Epithelial cell of proximal tubule (primary cell): Measurements from ENCODE around the gene KRTAP12-1. TPM values are rescaled to one million over a fixed set of nuclear protein-coding genes. Genes with fewer than 3 reads are reported as not detected.

Source experiments
- DNase-seq: peaks from one replicate; pipeline ENCODE4 v3.0.0-alpha.2; 2011; ENCODE audit warnings: low read depth
- H3K4me3 ChIP-seq: 2 replicates; pipeline ENCODE4 v1.5.1; 2011; ENCODE audit warnings: low read depth, mild to moderate bottlenecking, low read length
- total RNA-seq: library from RNA; depleted of rRNA; stranded (reverse); fragments of >200 nt; gene quantifications from 2 replicates; pipeline ENCODE4 v1.2.3, GENCODE V29; 2015
- TF ChIP-seq, protein P1 (sequence below): conservative IDR thresholded peaks from 2 replicates; pipeline ENCODE4 v1.5.1; 2012; ENCODE audit warnings: low read depth, mild to moderate bottlenecking, low read length

Gene KRTAP12-1
- total RNA-seq, 1 donor from 2014 or later, result not detected

DNA sequence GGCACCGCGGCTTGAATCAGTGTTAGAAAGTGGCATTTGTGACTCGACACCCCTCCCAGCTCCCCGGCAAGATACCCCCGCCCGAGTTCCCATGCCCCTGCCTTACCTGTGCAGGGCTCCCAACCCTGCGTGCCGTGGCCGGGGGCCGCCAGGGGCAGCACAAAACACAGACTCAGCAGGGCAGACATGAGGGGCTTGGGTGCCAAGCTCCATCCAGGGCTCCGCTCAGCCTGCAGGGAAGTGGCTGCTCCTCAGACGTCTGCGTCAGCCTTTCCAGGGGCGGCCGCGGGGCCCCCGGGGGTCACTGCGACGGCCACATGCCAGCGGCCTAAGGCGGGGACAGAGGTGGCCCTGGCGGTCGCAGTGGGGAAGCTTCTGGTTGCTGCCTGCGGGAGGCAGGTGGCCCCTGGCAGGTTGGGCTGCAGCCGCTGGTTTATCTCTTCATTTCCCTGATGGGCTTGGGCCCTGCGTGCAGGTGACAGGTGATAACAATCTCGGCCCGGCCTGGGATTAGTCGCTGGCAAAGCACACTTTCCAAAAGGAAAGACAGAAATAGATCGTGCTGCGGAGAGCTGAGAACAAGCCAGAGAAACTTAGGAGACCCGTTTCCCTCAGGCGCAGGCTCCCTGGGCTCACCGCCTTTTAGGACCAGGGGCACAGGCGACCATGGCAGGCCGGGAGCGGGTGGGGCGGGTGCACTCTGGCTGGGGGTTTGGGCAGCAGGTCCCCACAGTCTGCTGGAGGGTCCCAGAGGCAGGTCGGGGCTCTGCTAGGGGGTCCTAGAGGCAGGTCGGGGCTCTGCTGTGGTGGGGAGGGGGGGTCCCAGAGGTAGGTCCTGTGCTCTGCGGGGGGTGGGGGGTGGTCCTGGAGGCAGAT, 29.6 kb upstream of the KRTAP12-1 start, which contains the start of gene TSPEAR:
Gene TSPEAR, minus strand, starts transcription at position 246 of the 876 bp plus-strand sequence. Its CDS starts 58 bp downstream, at position 188.
- no peak within 1 kb of the TSS for H3K4me3 ChIP-seq
- TF ChIP-seq, protein P1, sequence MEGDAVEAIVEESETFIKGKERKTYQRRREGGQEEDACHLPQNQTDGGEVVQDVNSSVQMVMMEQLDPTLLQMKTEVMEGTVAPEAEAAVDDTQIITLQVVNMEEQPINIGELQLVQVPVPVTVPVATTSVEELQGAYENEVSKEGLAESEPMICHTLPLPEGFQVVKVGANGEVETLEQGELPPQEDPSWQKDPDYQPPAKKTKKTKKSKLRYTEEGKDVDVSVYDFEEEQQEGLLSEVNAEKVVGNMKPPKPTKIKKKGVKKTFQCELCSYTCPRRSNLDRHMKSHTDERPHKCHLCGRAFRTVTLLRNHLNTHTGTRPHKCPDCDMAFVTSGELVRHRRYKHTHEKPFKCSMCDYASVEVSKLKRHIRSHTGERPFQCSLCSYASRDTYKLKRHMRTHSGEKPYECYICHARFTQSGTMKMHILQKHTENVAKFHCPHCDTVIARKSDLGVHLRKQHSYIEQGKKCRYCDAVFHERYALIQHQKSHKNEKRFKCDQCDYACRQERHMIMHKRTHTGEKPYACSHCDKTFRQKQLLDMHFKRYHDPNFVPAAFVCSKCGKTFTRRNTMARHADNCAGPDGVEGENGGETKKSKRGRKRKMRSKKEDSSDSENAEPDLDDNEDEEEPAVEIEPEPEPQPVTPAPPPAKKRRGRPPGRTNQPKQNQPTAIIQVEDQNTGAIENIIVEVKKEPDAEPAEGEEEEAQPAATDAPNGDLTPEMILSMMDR, result no peak
- DNase-seq, result no peak

DNA sequence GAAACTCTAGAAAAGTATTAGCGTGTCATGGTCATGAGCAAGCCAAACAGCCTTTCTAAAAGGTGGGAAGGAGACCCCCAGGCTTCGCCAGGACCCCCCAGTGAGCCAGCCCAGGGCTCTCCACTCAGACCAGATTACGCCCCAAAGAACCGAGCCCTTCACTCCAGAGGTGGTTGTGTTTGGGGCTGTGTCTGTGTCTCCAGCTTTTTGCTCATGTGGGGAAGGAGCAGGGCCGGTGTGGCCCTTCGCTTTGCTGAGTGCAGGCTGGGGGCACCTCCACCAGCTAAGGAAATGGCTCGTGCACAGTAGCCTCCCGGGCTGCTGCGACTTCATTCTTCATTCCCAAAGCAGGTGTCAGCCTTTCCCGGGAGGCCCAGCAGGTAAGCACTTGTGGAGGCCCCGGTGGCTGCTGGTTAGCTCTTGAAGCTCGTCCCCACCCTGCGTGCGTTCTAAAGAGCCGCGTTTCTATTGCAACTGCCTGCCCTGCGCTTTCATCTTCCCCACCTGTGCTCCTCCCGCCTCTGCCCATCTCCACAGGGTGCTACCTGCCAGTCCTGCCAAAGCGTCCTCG, 28.9 kb upstream of the KRTAP12-1 start:
- no peak for DNase-seq
- H3K4me3 ChIP-seq, result no peak overlapping the region
- TF ChIP-seq, protein P1, result no peak

DNA sequence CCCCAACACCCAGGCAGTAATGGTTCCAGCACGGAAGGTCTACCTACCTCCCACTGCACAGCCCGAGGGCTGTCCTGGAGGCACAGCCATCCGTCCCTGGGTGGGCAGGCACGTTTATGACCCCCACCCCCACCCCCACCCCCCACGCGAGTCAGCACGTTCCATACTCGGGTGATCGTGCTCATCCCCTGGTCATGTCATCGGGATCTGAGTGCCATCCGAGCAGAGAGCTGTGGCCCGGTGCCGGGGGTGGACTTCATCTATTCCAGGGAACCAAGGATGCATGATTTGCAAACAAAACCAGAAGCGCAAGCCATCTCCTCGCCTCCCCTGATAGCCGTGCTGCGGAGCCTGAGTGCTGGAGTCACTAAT, 28.3 kb upstream of the KRTAP12-1 start:
- no peak for DNase-seq
- no peak overlapping the region for H3K4me3 ChIP-seq
- TF ChIP-seq, protein P1, result no peak

DNA sequence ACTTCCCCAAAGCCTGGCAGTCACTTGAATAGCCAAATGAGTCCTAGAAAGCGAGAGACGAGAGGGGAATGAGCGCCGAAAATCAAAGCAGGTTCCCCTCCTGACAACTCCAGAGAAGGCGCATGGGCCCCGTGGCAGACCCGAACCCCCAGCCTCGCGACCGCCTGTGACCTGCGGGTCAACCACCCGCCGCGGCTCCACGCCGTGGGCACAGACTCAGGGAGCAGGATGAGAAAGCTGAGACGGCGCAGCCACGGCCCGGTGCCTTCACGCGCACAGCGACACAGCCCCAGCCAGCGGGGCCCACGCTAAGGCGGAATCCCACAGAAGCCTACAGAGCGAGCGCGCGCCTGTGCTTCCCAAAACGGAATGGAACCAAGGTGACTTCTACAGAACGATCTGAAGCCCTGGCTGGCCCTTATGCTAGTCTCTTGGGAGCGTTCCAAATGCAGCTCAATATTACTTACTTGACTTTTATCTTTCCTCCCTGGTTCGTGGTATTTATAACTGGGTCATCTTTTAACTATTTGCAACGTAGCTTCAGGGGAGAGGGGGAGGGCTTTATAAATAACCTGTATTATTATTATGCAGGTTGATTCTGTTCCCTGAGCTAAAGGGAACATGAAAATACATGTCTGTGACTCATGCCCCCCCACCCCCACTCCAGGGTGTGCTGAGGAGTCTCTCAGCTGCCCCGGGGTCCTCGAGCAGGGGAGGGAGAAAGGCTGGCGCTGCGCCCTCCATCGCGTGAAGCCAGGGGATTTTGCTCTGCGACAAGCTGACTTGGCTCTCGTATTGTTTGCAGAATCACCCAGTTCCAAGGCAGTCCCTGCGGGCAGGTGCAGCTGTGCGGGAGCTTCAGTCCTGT, 27.7 kb upstream of the KRTAP12-1 start:
- no peak overlapping the region for H3K4me3 ChIP-seq
- no peak for DNase-seq
- TF ChIP-seq, protein P1, result no peak

DNA sequence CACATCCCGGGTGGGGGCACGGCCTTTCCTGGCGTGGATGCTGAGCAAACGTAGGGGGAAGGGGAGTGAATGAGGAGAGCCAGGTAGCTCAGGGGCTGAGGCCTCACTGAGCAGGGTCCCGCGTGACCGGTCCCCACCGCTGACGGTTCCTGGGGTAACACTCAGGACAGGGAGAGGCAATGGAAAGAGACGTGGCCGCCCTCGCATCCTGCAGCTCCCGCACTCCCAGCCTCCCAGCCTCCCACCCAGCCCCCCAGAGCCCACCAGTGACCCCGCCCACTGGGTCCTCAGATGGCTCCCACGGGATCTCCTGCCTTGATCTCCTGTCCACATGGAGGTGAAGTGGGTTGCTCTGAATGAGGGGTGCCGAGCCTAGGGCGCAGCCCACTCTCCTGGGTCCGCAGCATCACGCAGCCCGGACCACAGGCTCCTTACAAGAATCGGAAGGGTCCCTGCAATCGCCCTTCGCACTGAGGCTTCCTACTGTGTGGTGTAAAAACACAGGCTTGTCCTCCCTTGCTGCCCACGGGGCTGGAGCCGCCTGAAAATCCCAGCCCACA, 27.0 kb upstream of the KRTAP12-1 start:
- no peak overlapping the region for H3K4me3 ChIP-seq
- no peak for DNase-seq
- TF ChIP-seq, protein P1, result no peak

DNA sequence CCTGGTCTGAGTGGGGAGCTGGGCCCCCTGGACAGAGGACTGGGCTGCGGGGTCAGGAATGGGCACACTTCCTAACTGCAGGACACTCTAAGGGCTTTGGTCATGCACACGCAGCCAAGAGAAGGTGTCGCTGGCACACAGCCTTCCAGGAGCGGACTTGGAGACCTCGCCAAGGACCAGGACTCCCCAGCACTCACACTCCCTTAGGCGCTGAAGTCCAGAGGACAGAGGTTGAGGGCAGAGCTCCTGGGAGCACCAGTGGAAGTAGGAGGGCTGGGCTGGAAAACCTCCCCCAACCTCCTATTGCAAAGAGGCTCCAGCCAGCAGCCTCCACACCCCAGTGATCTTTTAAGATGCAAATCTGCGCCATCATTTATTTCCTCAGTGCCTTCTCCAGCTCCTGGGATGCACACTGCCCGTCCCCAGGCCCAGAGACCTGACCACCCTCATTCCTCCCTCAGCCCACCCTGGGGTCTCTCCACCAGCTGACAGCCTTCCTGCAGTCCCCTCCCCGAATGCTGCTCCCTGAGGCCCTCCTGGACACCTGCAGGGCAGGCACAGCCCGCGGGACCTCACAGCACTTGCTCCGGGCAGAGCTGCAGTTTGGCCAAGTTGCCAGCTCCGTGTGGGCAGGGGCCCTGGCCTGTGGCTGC, 26.4 kb upstream of the KRTAP12-1 start:
- no peak for DNase-seq
- TF ChIP-seq, protein P1, result no peak
- no peak overlapping the region for H3K4me3 ChIP-seq
